CD14-positive monocyte (primary cell): Measurements from ENCODE around the gene UBE2G1. TPM values are rescaled to one million over a fixed set of nuclear protein-coding genes. Genes with fewer than 3 reads are reported as not detected.

Experiments
- DNase-seq, 3 donors: peaks; one replicate each; pipeline ENCODE4 v3.0.0-alpha.2; 2011 to 2022
- H2AFZ ChIP-seq: 2 replicates; pipeline ENCODE4 v1.6.0; 2012; ENCODE audit warnings: mild to moderate bottlenecking, low read depth, low read length, inconsistent platforms; ENCODE audit not compliant: insufficient read depth, poor library complexity, severe bottlenecking
- H3K27ac ChIP-seq, 2 donors: 1 replicate in 1 of 2; 2 replicates in 1 of 2; pipeline ENCODE4 v1.5.1; 2012 to 2013; ENCODE audit warnings: low read length in 2 of 2, control low read depth in 1 of 2, inconsistent platforms in 1 of 2, low read depth in 1 of 2, mild to moderate bottlenecking in 1 of 2
- H3K27me3 ChIP-seq, 2 donors: one replicate each; pipeline versions ENCODE4 v1.6.0 to v1.6.1; 2011 to 2013; ENCODE audit warnings: low read length in 2 of 2; ENCODE audit not compliant: control insufficient read depth in 2 of 2, insufficient read depth in 2 of 2
- H3K36me3 ChIP-seq, 2 donors: replicated peaks in 1 of 2; 1 replicate in 1 of 2; 2 replicates in 1 of 2; pipeline versions ENCODE4 v1.5.1 to v1.6.1; 2012 to 2013; ENCODE audit warnings: low read length in 2 of 2, control low read depth in 1 of 2, inconsistent platforms in 1 of 2, mild to moderate bottlenecking in 1 of 2; ENCODE audit not compliant: insufficient read depth in 2 of 2, control insufficient read depth in 1 of 2
- H3K4me1 ChIP-seq, 2 donors: 1 replicate in 1 of 2; 2 replicates in 1 of 2; pipeline versions ENCODE4 v1.5.1 to v1.6.1; 2012 to 2013; ENCODE audit warnings: low read length in 2 of 2, control low read depth in 1 of 2, inconsistent platforms in 1 of 2, mild to moderate bottlenecking in 1 of 2, moderate library complexity in 1 of 2; ENCODE audit not compliant: insufficient read depth in 2 of 2, control insufficient read depth in 1 of 2
- H3K4me2 ChIP-seq: replicated peaks from 2 replicates; pipeline ENCODE3; 2012; ENCODE audit warnings: low read length, moderate library complexity, mild to moderate bottlenecking; ENCODE audit not compliant: poor library complexity, severe bottlenecking; ENCODE audit errors: extremely low read depth
- H3K4me3 ChIP-seq, 3 experiments: fragments of 200-600 bp in 1 of 3; sonication (generic) in 1 of 3; replicated peaks in 1 of 3; 1 replicate in 2 of 3; 2 replicates in 1 of 3; pipeline ENCODE4 v1.5.1; 2011 to 2013; ENCODE audit warnings: low read length in 3 of 3, mild to moderate bottlenecking in 3 of 3, control low read depth in 2 of 3, low read depth in 2 of 3, inconsistent platforms in 1 of 3, moderate library complexity in 1 of 3
- H3K79me2 ChIP-seq: 2 replicates; pipeline ENCODE4 v1.6.0; 2012; ENCODE audit warnings: mild to moderate bottlenecking, control low read depth, inconsistent platforms, low read length, moderate library complexity; ENCODE audit not compliant: insufficient read depth
- H3K9ac ChIP-seq: 2 replicates; pipeline ENCODE4 v1.6.0; 2017; ENCODE audit warnings: low read length, mild to moderate bottlenecking; ENCODE audit not compliant: insufficient read depth, poor library complexity, severe bottlenecking
- H3K9me3 ChIP-seq, 2 donors: replicated peaks in 1 of 2; 1 replicate in 1 of 2; 2 replicates in 1 of 2; pipeline versions ENCODE4 v1.5.1 to v1.6.1; 2012 to 2013; ENCODE audit warnings: low read length in 2 of 2, control low read depth in 1 of 2; ENCODE audit not compliant: control insufficient read depth in 1 of 2, insufficient read depth in 1 of 2
- H4K20me1 ChIP-seq: 2 replicates; pipeline ENCODE4 v1.6.0; 2012; ENCODE audit warnings: mild to moderate bottlenecking, low read length, control low read depth, moderate library complexity; ENCODE audit not compliant: insufficient read depth
- H3K27ac Mint-ChIP-seq, 7 donors: one replicate each; pipeline ENCODE4 v1.8.0; 2020; ENCODE audit warnings: mild to moderate bottlenecking in 7 of 7, mixed read lengths in 7 of 7, moderate library complexity in 6 of 7, inconsistent platforms in 2 of 7
- H3K27me3 Mint-ChIP-seq, 3 donors: one replicate each; pipeline ENCODE4 v1.8.0; 2021 to 2022; ENCODE audit warnings: low read depth in 3 of 3, mild to moderate bottlenecking in 3 of 3, mixed read lengths in 3 of 3, moderate library complexity in 3 of 3, inconsistent platforms in 1 of 3
- H3K36me3 Mint-ChIP-seq, 2 donors: one replicate each; pipeline ENCODE4 v1.8.0; 2020; ENCODE audit warnings: mixed read lengths in 2 of 2, inconsistent platforms in 1 of 2, mild to moderate bottlenecking in 1 of 2
- H3K4me1 Mint-ChIP-seq: one replicate; pipeline ENCODE4 v1.8.0; 2020; ENCODE audit warnings: mild to moderate bottlenecking, mixed read lengths
- H3K4me3 Mint-ChIP-seq, 2 donors: one replicate each; pipeline ENCODE4 v1.8.0; 2020; ENCODE audit warnings: mild to moderate bottlenecking in 2 of 2, mixed read lengths in 2 of 2, moderate library complexity in 1 of 2
- H3K9me3 Mint-ChIP-seq, 7 donors: one replicate each; pipeline ENCODE4 v1.8.0; 2020 to 2022; ENCODE audit warnings: mixed read lengths in 7 of 7, mild to moderate bottlenecking in 6 of 7, moderate library complexity in 6 of 7, inconsistent platforms in 2 of 7
- CTCF ChIP-seq: fragments of 200-600 bp; IDR thresholded peaks from one replicate; pipeline ENCODE4 v1.8.0; 2022; ENCODE audit warnings: antibody characterized with exemption, mild to moderate bottlenecking
- WGBS: methylation state at CpG from one replicate; pipeline ENCODE4 v1.1.5; 2013; ENCODE audit warnings: missing lambda C conversion rate; ENCODE audit not compliant: insufficient coverage; 5-methylcytosine and 5-hydroxymethylcytosine counted together
- intact Hi-C, 2 donors: fragments of 100-400 bp; cut with micrococcal nuclease; formaldehyde crosslinking; loops; one replicate each; pipeline versions ENCODE4 v1.15.0 to v1.15.1; 2023
- polyA plus RNA-seq, 3 donors: library from polyadenylated mRNA; depleted of rRNA in 1 of 3; unstranded in 2 of 3; stranded (reverse) in 1 of 3; fragments of 300-500 nt in 2 of 3; fragments of >200 nt in 1 of 3; fragmentation: Illumina TruSeq in 2 of 3; gene quantifications; 1 replicate in 2 of 3; 2 replicates in 1 of 3; pipeline ENCODE4 v1.2.3, GENCODE V29; 2012 to 2021

The UBE2G1 gene
- polyA plus RNA-seq, 3 donors, result 18.3 to 41.4 (median 29.3) TPM

- H3K27ac ChIP-seq, result no peak overlapping the region
Observed at GRCh38 chr17:4329838-4330237, 36.6 kb downstream of the UBE2G1 start.

GRCh38 chr17:4327606-4328005, 38.9 kb downstream of the UBE2G1 start:
- DNase-seq, result no peak
- Histone ChIP-seq H3K4me1 (no peaks in the 10 kb centered on the region), H3K27ac (no peak overlapping the region), H3K27me3 (no peaks in the 10 kb centered on the region), H3K79me2 (peaks cover 96% of the 10 kb centered on the region), H3K9ac (no peak overlapping the region), H2AFZ (no peak overlapping the region), H3K4me2 (no peak overlapping the region), H3K36me3 (peaks cover 0 to 4% of the 10 kb centered on the region in 2 donors), H4K20me1 (peaks cover 95% of the 10 kb centered on the region), H3K4me3 (no peak overlapping the region), H3K9me3 (no peaks in the 10 kb centered on the region)
- Mint-ChIP-seq H3K36me3 (peaks cover 5 to 11% of the 10 kb centered on the region in 2 donors), H3K4me3 (no peak overlapping the region), H3K27me3 (no peaks in the 10 kb centered on the region), H3K4me1 (peaks cover 6% of the 10 kb centered on the region), H3K9me3 (peaks cover 0 to 15% (median 6%) of the 10 kb centered on the region in 7 donors), H3K27ac (peak overlapping the region in 1 of 7 donors; percentile 17)
- TF ChIP-seq CTCF, result no peak
- intact Hi-C loops, result no loop called here
- WGBS, result 95% methylated on average over 4 of the region's 5 CpGs

More at GRCh38 chr17:4329838-4330237, 36.6 kb downstream of the UBE2G1 start:
- H3K4me1 ChIP-seq, result no peaks in the 10 kb centered on the region
- H3K9ac ChIP-seq, result no peak overlapping the region
- Mint-ChIP-seq H3K4me1 (peaks cover 7% of the 10 kb centered on the region), H3K27ac (no peak overlapping the region), H3K4me3 (no peak overlapping the region), H3K27me3 (no peaks in the 10 kb centered on the region), H3K9me3 (peaks cover 0 to 15% (median 6%) of the 10 kb centered on the region in 7 donors), H3K36me3 (peaks cover 5 to 11% of the 10 kb centered on the region in 2 donors)
- no peaks in the 10 kb centered on the region for H3K27me3 ChIP-seq
- peaks cover 0 to 4% of the 10 kb centered on the region in 2 donors for H3K36me3 ChIP-seq
- no peak overlapping the region for H3K4me3 ChIP-seq
- H3K79me2 ChIP-seq, result peaks cover 96% of the 10 kb centered on the region
- H2AFZ ChIP-seq, result no peak overlapping the region
- intact Hi-C loops, result no loop called here
- no CpG with 5 or more reads among the region's 7 CpGs for WGBS
- H3K4me2 ChIP-seq, result no peak overlapping the region
- H3K9me3 ChIP-seq, result no peaks in the 10 kb centered on the region
- TF ChIP-seq CTCF, result no peak
- H4K20me1 ChIP-seq, result peaks cover 95% of the 10 kb centered on the region
- DNase-seq, result peak in 1 of 3 donors; percentile 12
